ENCODE measurements around the gene MYO3B.

DNA sequence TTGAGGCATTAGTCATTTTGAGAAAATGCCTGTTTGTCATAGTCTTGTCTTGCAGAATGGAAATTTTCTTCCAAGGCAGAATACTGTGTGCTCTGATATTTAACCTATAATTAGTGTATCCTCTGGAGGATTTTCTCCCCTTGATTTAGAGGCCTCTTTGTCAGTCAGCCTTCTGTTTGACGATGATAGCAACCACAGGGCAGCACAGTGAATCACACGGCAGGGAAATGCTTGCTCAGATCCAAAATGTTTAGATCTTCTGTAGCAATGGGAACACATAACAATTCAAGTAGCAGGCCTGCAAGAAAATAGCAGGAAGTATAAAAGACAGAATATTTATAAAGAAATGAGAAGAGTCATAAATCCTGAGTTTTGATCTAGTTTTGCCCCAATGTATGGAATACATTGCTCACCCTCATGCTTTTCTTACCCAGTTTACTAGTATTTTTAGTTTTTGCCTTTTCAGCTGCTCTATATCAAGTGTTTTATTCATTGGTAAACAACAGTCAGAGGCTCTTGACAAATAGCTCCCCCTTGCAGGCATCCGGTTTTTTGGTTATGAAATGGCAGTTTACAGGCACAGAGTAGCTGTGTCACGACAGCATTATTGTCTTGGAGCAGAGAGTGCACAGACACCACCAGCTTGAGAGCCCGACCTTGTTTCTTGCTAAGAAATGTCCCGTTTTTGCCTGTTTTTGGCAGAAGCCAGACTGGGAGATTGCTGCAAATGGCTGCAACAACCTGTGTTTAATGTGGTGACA, 185.1 kb downstream of the MYO3B start:
- TF ChIP-seq, protein P1, sequence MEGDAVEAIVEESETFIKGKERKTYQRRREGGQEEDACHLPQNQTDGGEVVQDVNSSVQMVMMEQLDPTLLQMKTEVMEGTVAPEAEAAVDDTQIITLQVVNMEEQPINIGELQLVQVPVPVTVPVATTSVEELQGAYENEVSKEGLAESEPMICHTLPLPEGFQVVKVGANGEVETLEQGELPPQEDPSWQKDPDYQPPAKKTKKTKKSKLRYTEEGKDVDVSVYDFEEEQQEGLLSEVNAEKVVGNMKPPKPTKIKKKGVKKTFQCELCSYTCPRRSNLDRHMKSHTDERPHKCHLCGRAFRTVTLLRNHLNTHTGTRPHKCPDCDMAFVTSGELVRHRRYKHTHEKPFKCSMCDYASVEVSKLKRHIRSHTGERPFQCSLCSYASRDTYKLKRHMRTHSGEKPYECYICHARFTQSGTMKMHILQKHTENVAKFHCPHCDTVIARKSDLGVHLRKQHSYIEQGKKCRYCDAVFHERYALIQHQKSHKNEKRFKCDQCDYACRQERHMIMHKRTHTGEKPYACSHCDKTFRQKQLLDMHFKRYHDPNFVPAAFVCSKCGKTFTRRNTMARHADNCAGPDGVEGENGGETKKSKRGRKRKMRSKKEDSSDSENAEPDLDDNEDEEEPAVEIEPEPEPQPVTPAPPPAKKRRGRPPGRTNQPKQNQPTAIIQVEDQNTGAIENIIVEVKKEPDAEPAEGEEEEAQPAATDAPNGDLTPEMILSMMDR (IDR thresholded peaks at IDR 0.05; ENCODE audit: borderline replicate concordance, extremely low read depth, low read length, poor library complexity, severe bottlenecking) = no peak
- no peak for TF ChIP-seq EZH2 (IDR thresholded peaks at IDR 0.05; ENCODE audit: borderline replicate concordance, low read depth, low read length, severe bottlenecking)

Data from DND-41 (cell line).